Inflammatory macrophage (primary cell): Measurements from ENCODE around the gene MYO9A.
A peak's percentile ranks its signal among the peaks of the same experiment; 100 is the strongest.
"Not testable (repeated sequence)": the region's sequence is repeated elsewhere in the genome, so short reads cannot be mapped to it uniquely, and the experiment has no call there.

ENCODE experiments used
- DNase-seq, 2 donors: peaks; one replicate each; pipeline ENCODE4 v3.0.0-alpha.2; 2020 to 2022

The MYO9A gene

GRCh38 chr15:72086920-72087648, 30.9 kb downstream of the MYO9A start:
- DNase-seq, result no peak

GRCh38 chr15:72086010-72086697, 31.8 kb downstream of the MYO9A start:
- no peak for DNase-seq

DNA sequence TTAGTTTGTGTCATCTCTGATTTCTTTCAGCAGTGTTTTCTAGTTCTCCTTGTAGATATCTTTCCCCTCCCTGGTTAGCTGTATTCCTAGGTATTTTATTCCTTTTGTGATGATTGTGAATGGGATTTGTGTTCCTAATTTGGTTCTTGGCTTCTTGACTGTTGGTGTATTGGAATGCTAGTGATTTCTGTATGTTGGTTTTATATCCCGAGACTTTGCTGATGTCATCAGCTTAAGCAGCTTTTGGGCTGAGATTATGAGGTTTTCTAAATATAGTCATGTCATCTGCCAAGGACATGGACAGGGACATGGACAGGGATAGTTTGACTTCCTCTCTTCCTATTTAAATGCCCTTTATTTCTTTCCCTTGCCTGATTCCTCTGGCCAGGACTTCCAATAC, 35.8 kb downstream of the MYO9A start:
- DNase-seq, result no peak

DNA sequence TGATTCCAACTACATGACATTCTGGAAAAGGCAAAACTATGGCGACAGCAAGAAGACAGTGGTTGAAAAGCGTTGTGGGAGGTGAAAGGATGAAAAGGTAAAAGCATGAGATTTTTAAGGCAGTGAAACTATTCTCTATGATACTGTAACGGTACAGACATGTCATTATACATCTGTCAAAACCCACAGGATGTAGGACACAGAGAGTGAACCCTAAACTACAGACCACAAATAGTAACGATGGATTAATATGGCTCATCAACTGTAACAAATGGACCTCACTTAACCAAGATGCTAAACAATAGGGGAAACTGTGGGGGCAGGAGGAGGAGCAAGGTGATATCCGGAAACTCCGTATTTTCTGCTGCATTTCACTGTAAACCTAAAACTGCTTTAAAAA, 39.1 kb downstream of the MYO9A start:
- DNase-seq, result no peak

- DNase-seq, result no peak
These were observed 40.0 kb downstream of the MYO9A start for GRCh38 chr15:72077950-72078349.

GRCh38 chr15:72074335-72075060, 43.5 kb downstream of the MYO9A start:
- no peak for DNase-seq

DNA sequence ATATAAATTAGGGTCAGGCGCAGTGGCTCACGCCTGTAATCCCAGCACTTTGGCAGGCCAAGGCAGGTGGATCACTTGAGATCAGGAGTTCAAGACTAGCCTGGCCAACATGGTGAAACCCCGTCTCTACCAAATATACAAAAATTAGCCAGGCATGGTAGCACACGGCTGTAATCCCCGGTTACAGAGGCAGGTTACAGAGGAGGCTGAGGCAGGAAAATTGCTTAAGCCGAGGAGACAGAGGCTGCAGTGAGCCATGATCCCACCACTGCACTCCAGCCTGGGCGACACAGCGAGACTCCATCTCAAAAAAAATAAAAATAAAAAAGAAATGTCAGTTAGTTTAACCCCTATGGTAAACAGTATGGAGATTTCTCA, 46.5 kb downstream of the MYO9A start:
- DNase-seq, result not testable (repeated sequence)

DNA sequence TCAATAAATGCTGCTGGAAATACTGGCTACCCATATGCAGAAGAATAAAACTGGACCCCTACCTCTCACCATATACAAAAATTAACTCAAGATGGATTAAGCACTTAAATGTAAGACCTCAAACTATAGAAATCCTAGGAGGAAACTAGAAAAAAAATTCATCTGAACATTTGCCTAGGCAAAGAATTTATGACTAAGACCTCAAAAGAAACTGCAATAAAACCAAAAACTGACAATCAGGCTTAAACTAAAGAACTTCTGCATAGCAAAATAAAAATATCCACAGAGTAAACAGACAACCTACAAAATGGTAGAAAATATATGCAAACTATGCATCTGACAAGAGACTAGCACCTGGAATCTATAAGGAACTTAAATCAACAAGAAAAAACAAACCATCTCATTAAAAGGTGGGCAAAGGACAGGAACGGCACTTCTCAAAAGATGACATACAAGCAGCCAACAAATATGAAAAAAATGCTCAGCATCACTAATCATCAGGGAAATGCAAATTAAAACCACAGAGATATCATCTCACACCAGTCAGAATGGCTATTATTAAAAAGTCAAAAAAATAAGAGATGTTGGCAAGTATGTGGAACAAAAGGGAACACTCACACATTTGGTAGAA, 47.0 kb downstream of the MYO9A start:
- DNase-seq, result no peak

DNA sequence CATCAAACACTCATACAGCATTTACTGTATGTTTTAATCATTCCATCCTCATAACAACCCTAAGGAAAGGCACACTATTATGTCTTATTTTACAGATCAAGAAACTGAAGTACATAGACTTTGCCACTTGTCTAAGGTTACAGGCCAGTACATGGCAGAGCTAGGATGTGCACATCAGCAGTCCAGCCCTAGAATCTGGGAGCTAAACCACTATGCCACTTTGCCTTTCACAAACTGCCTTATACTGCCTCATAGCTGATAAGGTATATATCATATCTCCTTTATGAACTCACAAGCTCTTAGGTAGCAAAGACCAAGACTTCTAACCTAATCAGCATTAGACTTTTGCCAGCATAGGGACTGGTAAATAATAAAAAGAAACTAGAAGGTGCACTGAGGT, 49.1 kb downstream of the MYO9A start:
- DNase-seq, result no peak

DNA sequence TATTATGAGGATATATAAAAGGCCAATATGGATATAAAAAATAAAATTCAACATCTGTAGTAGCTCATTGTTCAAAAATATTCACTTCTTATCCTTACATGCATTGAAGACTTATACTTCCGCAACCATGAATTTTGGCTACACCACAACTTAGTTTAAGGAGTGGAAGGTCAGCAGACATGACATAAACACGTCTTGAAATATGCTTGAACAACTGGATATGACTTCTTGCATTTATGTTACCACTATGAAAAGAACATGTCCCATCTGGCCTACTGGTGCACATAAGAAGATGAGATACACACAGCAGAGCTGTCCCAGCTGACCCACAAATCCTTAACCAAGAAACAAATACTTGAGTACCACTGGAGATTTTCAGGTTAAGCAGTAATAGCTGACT, 52.1 kb downstream of the MYO9A start:
- DNase-seq, result no peak

GRCh38 chr15:72063186-72063585, 54.8 kb downstream of the MYO9A start:
- no peak for DNase-seq

DNA sequence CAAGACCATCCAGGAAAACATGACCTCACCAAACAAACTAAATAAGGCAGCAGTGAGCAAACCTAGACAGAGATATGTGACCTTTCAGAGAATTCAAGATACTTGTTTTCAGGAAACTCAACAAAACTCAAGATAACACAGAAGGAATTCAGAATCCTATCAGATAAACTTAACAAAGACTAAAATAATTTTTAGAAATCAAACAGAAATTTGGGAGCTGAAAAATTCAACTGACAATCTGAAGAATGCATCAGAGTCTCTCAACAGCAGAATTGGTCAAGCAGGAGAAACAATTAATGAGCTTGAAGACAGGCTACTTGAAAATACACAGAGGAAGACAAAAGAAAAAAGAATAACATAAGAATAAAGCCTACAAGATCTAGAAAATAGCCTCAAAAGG, 55.6 kb downstream of the MYO9A start:
- DNase-seq, result no peak

GRCh38 chr15:72060687-72061250, 57.2 kb downstream of the MYO9A start:
- no peak for DNase-seq

DNA sequence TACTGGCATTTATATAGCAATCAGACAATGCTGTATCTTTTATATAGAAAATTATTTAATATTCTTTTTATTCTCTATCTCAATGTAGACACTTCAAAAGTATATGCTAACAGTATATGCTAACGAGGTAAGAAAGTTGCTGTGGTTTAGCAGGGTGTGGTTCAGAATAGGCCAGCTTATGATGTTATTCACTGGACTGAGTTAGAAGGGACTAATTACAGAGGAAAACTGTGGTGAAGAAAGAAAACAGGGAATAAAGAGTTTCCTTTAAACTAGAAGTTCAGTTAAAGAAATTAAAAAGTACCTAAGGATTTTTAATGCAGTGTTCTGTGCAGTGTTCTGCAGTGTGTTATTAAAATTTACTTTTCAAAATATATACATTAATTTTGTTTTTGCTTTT, 59.4 kb downstream of the MYO9A start:
- no peak for DNase-seq

GRCh38 chr15:72057548-72058091, 60.3 kb downstream of the MYO9A start:
- no peak for DNase-seq

- not testable (repeated sequence) for DNase-seq
These were observed 61.7 kb downstream of the MYO9A start for GRCh38 chr15:72056217-72056616.

DNA sequence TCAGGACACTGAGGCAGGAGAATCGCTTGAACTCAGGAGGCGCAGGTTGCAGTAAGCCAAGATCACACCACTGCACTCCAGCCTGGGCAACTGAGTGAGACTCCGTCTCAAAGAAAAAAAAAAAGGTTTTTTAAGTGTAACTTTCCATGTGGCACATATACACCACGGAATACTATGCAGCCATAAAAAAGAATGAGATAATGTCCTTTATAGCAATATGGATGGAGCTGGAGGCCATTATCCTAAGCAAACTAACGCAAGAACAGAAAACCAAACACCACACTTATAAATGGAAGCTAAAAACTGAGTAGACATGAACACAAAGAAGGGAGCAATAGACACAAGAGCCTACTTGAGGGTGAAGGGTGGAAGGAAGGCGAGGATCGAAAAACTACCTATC, 64.7 kb downstream of the MYO9A start:
- not testable (repeated sequence) for DNase-seq

GRCh38 chr15:72050700-72051099, 67.2 kb downstream of the MYO9A start:
- no peak for DNase-seq

DNA sequence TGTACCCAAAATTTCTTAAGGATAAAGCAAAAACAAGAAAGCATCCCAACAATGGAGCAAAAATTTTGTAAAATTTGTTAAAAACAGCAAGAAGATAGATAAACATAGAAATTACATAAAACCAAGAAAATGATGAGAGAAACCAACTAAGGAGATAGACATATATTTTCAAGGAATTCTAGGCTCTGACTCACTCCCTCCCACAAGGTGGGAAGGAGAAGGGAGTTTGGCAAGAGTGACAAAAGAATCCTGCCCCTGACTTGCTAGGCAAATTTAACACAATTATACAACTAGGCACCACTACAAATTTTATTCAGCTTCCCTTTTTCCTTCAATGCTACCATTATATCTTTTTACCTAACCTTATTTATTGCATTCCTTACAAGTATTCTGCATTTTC, 70.9 kb downstream of the MYO9A start:
- DNase-seq, result peak in 1 of 2 donors; percentile 1

DNA sequence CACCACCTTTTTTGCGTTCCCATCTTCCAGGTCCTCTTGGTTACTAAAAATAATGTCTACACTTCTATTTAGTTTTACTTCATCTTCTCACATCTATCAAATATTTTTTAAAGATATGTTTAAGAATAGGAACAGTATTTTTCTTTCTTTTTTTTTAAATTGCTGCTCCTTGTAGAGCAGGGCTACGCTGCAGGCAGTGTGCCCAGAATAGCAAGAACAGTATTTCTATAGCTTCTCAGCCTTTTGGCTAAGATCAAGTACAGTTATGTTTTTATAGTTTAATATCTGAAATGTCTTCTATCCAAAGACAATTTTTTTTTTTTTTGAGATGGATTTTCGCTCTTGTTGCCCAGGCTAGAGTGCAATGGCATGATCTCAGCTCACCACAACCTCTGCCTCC, 73.0 kb downstream of the MYO9A start:
- no peak for DNase-seq

DNA sequence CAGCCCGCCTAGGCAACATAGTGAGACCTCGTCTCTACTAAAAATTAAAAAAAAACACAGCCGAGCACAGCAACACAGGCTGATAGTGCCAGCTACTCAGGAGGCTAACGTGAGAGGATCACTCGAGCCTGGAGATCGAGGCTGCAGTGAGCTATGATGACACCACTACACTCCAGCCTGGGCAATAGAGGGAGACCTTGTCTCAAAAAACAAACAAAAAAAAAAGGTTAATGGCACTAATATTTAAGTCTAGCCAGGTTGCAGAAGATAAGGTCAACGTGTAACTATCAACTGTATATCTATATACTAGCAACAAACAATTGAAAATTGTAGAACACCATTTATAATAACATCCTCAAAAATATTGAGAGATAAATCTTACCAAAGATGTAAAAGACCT, 75.1 kb downstream of the MYO9A start:
- no peak for DNase-seq

GRCh38 chr15:72042054-72042453, 75.9 kb downstream of the MYO9A start:
- DNase-seq, result no peak

GRCh38 chr15:72037321-72037720, 80.6 kb downstream of the MYO9A start:
- no peak for DNase-seq
